ENCODE results near the gene ALK. TPM values are rescaled to one million over a fixed set of nuclear protein-coding genes. Genes with fewer than 3 reads are reported as not detected.

The ALK gene
- total RNA-seq, 1 donor from 2014 or later = 9.6 TPM

- H3K9me3 Mint-ChIP-seq (ENCODE audit: unreplicated experiment) = no peaks in the 10 kb centered on the region
- DNase-seq = no peak
- H3K36me3 Mint-ChIP-seq (ENCODE audit: unreplicated experiment) = no peaks in the 10 kb centered on the region
- H3K27ac Mint-ChIP-seq (ENCODE audit: unreplicated experiment) = no peak overlapping the region
- H3K4me1 Mint-ChIP-seq (ENCODE audit: low read depth, unreplicated experiment) = peaks cover 12% of the 10 kb centered on the region
- TF ChIP-seq CTCF (IDR thresholded peaks at IDR 0.05; ENCODE audit: partially characterized antibody, unreplicated experiment) = no peak
- H3K27me3 Mint-ChIP-seq (ENCODE audit: unreplicated experiment) = peaks cover 1% of the 10 kb centered on the region
- peak overlapping the region; percentile 1 for H3K4me3 Mint-ChIP-seq (ENCODE audit: unreplicated experiment)
Measured at GRCh38 chr2:29336341-29337241, 584.8 kb downstream of the ALK start.

DNA sequence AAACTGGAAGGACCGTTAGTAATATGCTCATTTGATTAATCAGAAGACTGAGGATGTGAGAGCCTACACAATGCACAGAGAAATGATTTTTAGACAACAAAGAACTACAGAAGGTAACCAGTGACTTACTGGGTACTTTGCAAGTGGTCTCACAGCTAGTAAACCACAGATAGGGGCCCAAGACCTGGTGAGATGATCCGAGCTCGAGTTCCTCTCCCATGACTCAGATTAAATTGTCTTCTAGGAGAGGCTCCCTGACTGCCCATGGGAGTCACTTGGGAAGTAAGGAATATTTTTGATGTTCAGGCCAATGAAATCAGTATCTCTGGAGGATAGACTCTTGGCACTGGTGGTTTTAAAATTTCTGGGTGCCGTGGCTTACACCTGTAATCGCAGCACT, 586.0 kb downstream of the ALK start:
- no peak overlapping the region for H3K4me3 Mint-ChIP-seq (ENCODE audit: unreplicated experiment)
- H3K27ac Mint-ChIP-seq (ENCODE audit: unreplicated experiment) = no peak overlapping the region
- TF ChIP-seq CTCF (IDR thresholded peaks at IDR 0.05; ENCODE audit: partially characterized antibody, unreplicated experiment) = no peak
- no peaks in the 10 kb centered on the region for H3K36me3 Mint-ChIP-seq (ENCODE audit: unreplicated experiment)
- no peaks in the 10 kb centered on the region for H3K9me3 Mint-ChIP-seq (ENCODE audit: unreplicated experiment)
- peaks cover 12% of the 10 kb centered on the region for H3K4me1 Mint-ChIP-seq (ENCODE audit: low read depth, unreplicated experiment)
- no peaks in the 10 kb centered on the region for H3K27me3 Mint-ChIP-seq (ENCODE audit: unreplicated experiment)
- DNase-seq = no peak

DNA sequence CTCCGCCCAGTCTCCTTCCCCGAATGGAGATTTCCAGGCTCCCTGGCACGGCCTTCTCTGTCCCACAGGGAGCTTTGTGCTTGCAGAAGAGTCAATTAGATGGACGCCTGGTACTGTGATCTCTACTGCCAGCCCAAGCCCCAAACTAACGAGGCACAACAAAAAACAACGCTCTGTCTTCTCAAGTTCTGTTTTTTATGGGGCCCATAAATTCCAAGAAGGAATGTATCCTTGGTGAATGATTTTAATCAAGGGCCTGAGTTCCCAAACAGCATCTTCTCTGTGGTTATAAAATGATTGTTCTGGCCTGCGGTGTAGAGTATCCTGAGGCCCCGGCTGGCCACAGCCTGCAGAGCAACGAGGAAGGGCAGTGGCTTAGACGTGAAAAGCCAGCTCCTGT, 586.7 kb downstream of the ALK start:
- Mint-ChIP-seq H3K27ac (ENCODE audit: unreplicated experiment) (no peak overlapping the region), H3K4me3 (ENCODE audit: unreplicated experiment) (no peak overlapping the region), H3K27me3 (ENCODE audit: unreplicated experiment) (no peaks in the 10 kb centered on the region), H3K4me1 (ENCODE audit: low read depth, unreplicated experiment) (peaks cover 12% of the 10 kb centered on the region), H3K9me3 (ENCODE audit: unreplicated experiment) (no peaks in the 10 kb centered on the region), H3K36me3 (ENCODE audit: unreplicated experiment) (no peaks in the 10 kb centered on the region)
- DNase-seq = no peak
- TF ChIP-seq CTCF (IDR thresholded peaks at IDR 0.05; ENCODE audit: partially characterized antibody, unreplicated experiment) = no peak

GRCh38 chr2:29332540-29332939, 588.8 kb downstream of the ALK start:
- no peak for TF ChIP-seq CTCF (IDR thresholded peaks at IDR 0.05; ENCODE audit: partially characterized antibody, unreplicated experiment)
- H3K9me3 Mint-ChIP-seq (ENCODE audit: unreplicated experiment) = no peaks in the 10 kb centered on the region
- no peak for DNase-seq
- H3K27ac Mint-ChIP-seq (ENCODE audit: unreplicated experiment) = no peak overlapping the region
- peaks cover 12% of the 10 kb centered on the region for H3K4me1 Mint-ChIP-seq (ENCODE audit: low read depth, unreplicated experiment)
- H3K36me3 Mint-ChIP-seq (ENCODE audit: unreplicated experiment) = peaks cover 3% of the 10 kb centered on the region
- H3K27me3 Mint-ChIP-seq (ENCODE audit: unreplicated experiment) = peaks cover 4% of the 10 kb centered on the region
- H3K4me3 Mint-ChIP-seq (ENCODE audit: unreplicated experiment) = no peak overlapping the region

- Mint-ChIP-seq H3K4me3 (ENCODE audit: unreplicated experiment) (no peak overlapping the region), H3K36me3 (ENCODE audit: unreplicated experiment) (peaks cover 3% of the 10 kb centered on the region), H3K9me3 (ENCODE audit: unreplicated experiment) (no peaks in the 10 kb centered on the region), H3K4me1 (ENCODE audit: low read depth, unreplicated experiment) (peaks cover 2% of the 10 kb centered on the region), H3K27me3 (ENCODE audit: unreplicated experiment) (peaks cover 5% of the 10 kb centered on the region), H3K27ac (ENCODE audit: unreplicated experiment) (no peak overlapping the region)
- TF ChIP-seq CTCF (IDR thresholded peaks at IDR 0.05; ENCODE audit: partially characterized antibody, unreplicated experiment) = no peak
- DNase-seq = no peak
Measured at GRCh38 chr2:29329899-29330298, 591.5 kb downstream of the ALK start.

All from glutamatergic neuron (in vitro differentiated cells).